Activated CD4-positive, alpha-beta T cell treated with anti-CD3 and anti-CD28 coated beads for 36 hours (primary cell): ENCODE measurements around the gene POTEG. TPM values are rescaled to one million over a fixed set of nuclear protein-coding genes. Genes with fewer than 3 reads are reported as not detected.
"Not testable (repeated sequence)": the region's sequence is repeated elsewhere in the genome, so short reads cannot be mapped to it uniquely, and the experiment has no call there.

Experiments
- ATAC-seq: fragments of 200-7000 bp; cut with Tn5 transposase; one replicate; pipeline ENCODE4 v1.10.0; 2021; ENCODE audit warnings: mild to moderate bottlenecking, moderate library complexity
- CTCF ChIA-PET: fragments of 350-600 bp; sonication (Branson Sonifier 250); formaldehyde crosslinking; loops from one replicate; lab custom pipeline; 2021; ENCODE audit warnings: antibody characterized with exemption; lab: Charles Lee
- POLR2A ChIA-PET: fragments of 350-600 bp; sonication (Branson Sonifier 250); formaldehyde crosslinking; loops from one replicate; lab custom pipeline; 2021; ENCODE audit warnings: antibody characterized with exemption, inconsistent platforms; lab: Charles Lee
- DNase-seq: peaks from one replicate; pipeline ENCODE4 v3.0.0-alpha.2; 2020
- H3K27ac Mint-ChIP-seq: one replicate; pipeline ENCODE4 v1.8.0; 2021; ENCODE audit warnings: mixed read lengths
- H3K27me3 Mint-ChIP-seq: one replicate; pipeline ENCODE4 v1.8.0; 2021; ENCODE audit warnings: mixed read lengths
- H3K36me3 Mint-ChIP-seq: one replicate; pipeline ENCODE4 v1.8.0; 2021; ENCODE audit warnings: low read depth, mixed read lengths
- H3K4me1 Mint-ChIP-seq: one replicate; pipeline ENCODE4 v1.8.0; 2021; ENCODE audit warnings: mixed read lengths
- H3K4me3 Mint-ChIP-seq: one replicate; pipeline ENCODE4 v1.8.0; 2021; ENCODE audit warnings: mild to moderate bottlenecking, moderate library complexity, mixed read lengths
- H3K9me3 Mint-ChIP-seq: one replicate; pipeline ENCODE4 v1.8.0; 2021; ENCODE audit warnings: low read depth, mixed read lengths
- intact Hi-C, 2 experiments: fragments of 100-400 bp; cut with DNase I in 1 of 2; cut with micrococcal nuclease in 1 of 2; formaldehyde crosslinking; loops; one replicate each; pipeline versions ENCODE4 v1.14.2 to v1.15.1; 2022 to 2024; cut with DNase I, micrococcal nuclease
- total RNA-seq, 2 experiments: library from RNA; stranded (reverse); gene quantifications; one replicate each; pipeline ENCODE4 v1.2.3, GENCODE V29; 2021

POTEG gene
- total RNA-seq, 2 experiments from 2014 or later: not detected

DNA sequence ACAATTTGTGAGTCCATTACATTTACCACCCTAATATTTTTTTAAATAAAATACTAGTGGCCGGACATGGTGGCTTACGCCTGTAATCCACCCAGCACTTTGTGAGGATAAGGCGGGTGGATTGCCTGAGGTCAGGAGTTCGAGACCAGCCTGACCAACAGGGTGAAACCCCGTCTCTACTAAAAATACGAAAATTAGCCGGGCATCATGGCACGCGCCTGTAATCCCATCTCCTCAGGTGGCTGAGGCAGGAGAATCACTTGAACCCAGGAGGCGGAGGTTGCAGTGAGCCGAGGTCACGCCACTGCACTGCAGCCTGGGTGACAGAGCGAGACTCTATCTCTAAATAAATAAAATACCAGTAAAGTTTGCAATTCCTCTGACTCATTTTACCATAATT lies 25.6 kb downstream of the POTEG start:
- CTCF ChIA-PET, H3K27me3 Mint-ChIP-seq, H3K4me3 Mint-ChIP-seq, H3K27ac Mint-ChIP-seq, POLR2A ChIA-PET, intact Hi-C loops, DNase-seq, ATAC-seq, H3K4me1 Mint-ChIP-seq, H3K36me3 Mint-ChIP-seq, H3K9me3 Mint-ChIP-seq: not testable (repeated sequence)

DNA sequence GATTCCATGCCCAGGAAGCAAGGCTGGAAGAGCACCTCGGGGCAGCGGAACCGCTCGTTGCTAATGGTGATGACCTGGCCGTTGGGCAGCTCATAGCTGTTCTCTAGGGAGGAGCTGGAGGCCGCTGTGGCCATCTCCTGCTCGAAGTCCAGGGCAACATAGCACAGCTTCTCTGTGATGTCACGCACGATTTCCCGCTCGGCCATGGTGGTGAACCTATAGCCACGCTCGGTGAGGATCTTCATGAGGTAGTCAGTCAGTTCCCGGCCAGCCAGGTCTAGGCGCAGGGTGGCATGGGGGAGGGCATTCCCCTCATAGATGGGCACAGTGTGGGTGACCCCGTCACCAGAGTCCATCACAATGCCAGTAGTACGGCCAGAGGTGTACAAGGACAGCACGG lies 32.0 kb downstream of the POTEG start:
- H3K4me1 Mint-ChIP-seq, DNase-seq, H3K36me3 Mint-ChIP-seq, CTCF ChIA-PET, H3K9me3 Mint-ChIP-seq, ATAC-seq, H3K4me3 Mint-ChIP-seq, H3K27me3 Mint-ChIP-seq, POLR2A ChIA-PET, intact Hi-C loops, H3K27ac Mint-ChIP-seq: not testable (repeated sequence)

DNA sequence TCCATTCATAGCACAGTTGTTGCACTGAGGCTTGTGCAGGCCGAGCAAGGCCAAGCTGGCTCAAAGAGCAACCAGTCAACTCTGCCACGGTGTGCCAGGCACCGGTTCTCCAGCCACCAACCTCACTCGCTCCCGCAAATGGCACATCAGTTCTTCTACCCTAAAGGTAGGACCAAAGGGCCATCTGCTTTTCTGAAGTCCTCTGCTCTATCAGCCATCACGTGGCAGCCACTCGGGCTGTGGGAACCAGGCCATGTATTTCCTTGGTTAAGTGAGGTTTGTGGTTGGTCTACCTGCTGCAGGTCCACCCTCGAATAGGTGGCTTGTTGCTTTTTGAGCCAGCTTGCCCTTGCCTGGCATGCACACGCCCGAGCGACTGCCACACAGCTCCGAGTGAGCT lies 39.4 kb downstream of the POTEG start:
- H3K4me1 Mint-ChIP-seq, H3K27me3 Mint-ChIP-seq, H3K4me3 Mint-ChIP-seq, H3K9me3 Mint-ChIP-seq, H3K36me3 Mint-ChIP-seq, intact Hi-C loops, H3K27ac Mint-ChIP-seq, POLR2A ChIA-PET, CTCF ChIA-PET, DNase-seq, ATAC-seq: not testable (repeated sequence)

DNA sequence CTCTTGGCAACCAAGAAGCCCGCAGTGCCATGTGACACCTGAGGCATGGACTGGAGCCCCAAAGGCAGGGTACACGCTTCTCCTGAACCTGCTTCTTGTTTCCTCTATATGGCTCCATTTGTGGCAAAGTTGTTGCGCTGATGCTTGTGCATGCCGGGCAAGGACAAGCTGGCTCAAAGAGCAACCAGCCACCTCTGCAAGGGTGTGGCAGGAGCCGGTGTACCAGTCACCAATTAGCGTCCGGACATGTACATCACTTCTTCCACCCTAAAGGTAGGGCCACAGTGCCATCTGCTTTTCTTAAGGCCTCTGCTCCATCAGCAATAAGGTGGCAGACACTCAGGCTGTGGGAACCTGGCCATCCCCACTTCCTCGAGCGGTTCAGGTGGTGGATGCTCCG lies 43.9 kb downstream of the POTEG start:
- H3K27ac Mint-ChIP-seq, POLR2A ChIA-PET, intact Hi-C loops, ATAC-seq, H3K4me1 Mint-ChIP-seq, H3K4me3 Mint-ChIP-seq, H3K36me3 Mint-ChIP-seq, H3K27me3 Mint-ChIP-seq, CTCF ChIA-PET, DNase-seq, H3K9me3 Mint-ChIP-seq: not testable (repeated sequence)

DNA sequence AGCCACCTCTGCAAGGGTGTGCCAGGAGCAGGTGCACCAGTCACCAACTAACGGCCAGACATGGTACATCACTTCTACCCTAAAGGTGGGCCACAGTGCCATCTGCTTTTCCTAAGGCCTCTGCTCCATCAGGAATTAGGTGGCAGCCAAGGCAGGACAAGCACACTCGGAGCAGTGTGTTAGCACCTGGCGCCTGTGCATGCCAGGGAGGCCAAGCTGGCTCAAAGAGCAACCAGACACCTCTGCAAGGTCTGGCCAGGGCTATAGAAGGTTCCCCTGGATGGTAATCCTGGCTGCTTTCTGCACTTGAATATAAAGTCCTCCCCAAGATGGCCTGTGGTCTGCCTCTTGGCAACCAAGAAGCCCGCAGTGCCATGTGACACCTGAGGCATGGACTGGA lies 45.4 kb downstream of the POTEG start:
- H3K4me3 Mint-ChIP-seq, intact Hi-C loops, H3K27me3 Mint-ChIP-seq, H3K36me3 Mint-ChIP-seq, DNase-seq, H3K9me3 Mint-ChIP-seq, H3K27ac Mint-ChIP-seq, ATAC-seq, CTCF ChIA-PET, H3K4me1 Mint-ChIP-seq, POLR2A ChIA-PET: not testable (repeated sequence)

DNA sequence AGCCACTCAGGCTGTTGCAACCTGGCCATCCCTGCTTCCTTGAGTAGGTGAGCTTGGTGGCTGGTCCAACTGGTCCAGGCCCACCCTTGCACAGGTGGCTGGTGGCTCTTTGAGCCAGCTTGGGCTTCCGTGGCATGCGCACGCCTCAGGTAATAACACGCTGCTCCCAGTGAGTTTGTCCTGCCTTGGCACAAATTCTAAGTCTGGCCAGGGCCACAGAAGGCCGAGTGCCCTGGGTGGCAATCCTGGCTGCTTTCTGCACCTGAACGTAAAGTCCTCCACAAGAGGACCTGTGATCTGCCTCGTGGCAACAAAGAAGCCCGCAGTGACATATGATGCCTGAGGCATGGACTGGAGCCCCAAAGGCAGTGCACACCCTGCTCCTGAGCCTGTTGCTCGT lies 47.1 kb downstream of the POTEG start:
- H3K9me3 Mint-ChIP-seq, ATAC-seq, H3K4me3 Mint-ChIP-seq, H3K27me3 Mint-ChIP-seq, H3K4me1 Mint-ChIP-seq, intact Hi-C loops, DNase-seq, H3K27ac Mint-ChIP-seq, CTCF ChIA-PET, POLR2A ChIA-PET, H3K36me3 Mint-ChIP-seq: not testable (repeated sequence)

DNA sequence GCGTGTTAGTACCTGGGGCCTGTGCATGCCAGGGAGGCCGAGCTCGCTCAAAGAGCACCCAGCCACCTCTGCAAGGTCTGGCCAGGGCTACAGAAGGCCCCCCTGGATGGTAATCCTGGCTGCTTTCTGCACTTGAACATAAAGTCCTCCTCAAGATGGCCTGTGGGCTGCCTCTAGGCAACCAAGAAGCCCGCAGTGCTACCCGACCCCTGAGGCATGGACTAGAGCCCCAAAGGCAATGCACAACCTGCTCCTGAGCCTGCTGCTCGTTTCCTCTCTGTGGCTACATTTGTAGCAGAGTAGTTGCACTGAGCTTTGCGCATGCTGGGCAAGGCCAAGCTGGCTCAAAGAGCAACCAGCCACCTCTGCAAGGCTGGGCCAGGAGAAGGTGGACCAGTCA lies 47.8 kb downstream of the POTEG start:
- intact Hi-C loops: not testable (repeated sequence)

DNA sequence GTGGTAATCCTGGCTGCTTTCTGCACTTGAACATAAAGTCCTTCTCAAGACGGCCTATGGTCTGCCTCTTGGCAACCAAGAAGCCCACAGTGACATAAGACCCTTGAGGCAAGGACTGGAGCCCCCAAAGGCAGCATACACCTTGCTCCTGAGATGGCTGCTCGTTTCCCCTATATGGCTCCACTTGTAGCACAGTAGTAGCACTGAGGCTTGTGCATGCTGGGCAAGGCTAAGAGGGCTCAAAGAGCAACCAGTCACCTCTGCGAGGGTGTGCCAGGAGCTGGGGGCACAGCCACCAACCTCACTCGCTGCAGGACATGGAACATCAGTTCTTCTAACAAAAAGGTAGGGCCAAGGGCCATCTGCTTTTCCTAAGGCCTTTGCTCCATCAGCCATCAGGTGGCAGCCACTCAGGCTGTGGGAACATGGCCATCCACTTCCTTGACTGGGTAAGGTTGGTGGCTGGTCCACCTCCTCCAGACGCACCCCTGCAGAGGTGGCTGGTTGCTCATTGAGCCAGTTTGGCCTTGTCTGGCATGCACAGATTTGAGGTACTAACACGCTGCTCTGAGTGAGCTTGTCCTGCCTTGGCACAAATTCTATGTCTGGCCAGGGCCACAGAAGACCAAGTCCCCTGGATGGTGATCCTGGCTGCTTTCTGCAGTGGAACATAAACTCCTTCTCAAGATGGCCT lies 49.9 kb downstream of the POTEG start:
- H3K4me3 Mint-ChIP-seq, H3K9me3 Mint-ChIP-seq, H3K27me3 Mint-ChIP-seq, intact Hi-C loops, POLR2A ChIA-PET, H3K4me1 Mint-ChIP-seq, ATAC-seq, H3K36me3 Mint-ChIP-seq, CTCF ChIA-PET, H3K27ac Mint-ChIP-seq, DNase-seq: not testable (repeated sequence)

More for the DNA sequence above, 47.8 kb downstream of the POTEG start:
- ATAC-seq, H3K4me1 Mint-ChIP-seq, DNase-seq, H3K4me3 Mint-ChIP-seq, H3K27me3 Mint-ChIP-seq, POLR2A ChIA-PET, H3K27ac Mint-ChIP-seq, H3K36me3 Mint-ChIP-seq, H3K9me3 Mint-ChIP-seq, CTCF ChIA-PET: not testable (repeated sequence)

DNA sequence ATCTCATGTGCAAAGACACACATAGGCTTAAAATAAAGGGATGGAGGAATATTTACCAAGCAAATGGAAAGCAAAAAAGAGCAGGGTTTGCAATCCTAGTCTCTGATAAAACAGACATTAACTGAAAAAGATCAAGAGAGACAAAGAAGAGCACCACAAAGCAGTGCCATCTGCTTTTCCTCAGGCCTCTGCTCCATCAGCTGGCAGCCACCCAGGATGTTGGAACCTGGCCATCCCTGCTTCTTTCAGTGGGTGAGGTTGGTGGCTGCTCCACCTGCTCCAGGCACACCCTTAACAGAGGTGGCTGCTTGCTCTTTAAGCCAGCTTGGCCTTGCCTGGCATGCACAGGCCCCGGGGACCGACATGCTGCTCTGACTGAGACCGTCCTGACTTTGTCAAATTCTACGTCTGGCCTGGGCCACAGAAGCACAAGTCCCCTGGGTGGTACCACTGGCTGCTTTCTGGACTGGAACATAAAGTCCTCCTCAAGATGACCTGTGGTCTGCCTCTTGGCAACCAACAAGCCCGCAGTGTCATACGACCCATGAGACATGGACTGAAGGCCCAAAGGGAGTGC lies 51.0 kb downstream of the POTEG start:
- H3K27me3 Mint-ChIP-seq, H3K27ac Mint-ChIP-seq, H3K4me3 Mint-ChIP-seq, intact Hi-C loops, POLR2A ChIA-PET, H3K4me1 Mint-ChIP-seq, H3K36me3 Mint-ChIP-seq, ATAC-seq, CTCF ChIA-PET, DNase-seq, H3K9me3 Mint-ChIP-seq: not testable (repeated sequence)

DNA sequence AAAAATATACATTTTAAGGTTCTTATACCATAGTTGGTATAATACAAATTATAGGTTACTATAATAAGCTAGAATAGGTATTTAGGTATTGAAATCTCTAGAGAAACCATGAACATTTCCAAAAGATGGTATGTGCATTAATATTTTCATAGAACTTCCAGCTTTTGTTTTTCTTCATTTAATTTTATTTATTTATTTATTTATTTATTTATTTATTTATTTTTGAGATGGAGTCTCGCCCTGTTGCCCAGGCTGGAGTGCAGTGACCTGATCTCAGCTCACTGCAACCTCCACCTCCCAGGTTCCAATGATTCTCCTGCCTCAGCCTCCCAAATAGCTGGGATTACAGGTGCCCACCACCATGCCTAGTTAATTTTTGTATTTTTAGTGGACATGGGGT lies 54.0 kb downstream of the POTEG start:
- H3K4me1 Mint-ChIP-seq, H3K4me3 Mint-ChIP-seq, DNase-seq, POLR2A ChIA-PET, CTCF ChIA-PET, H3K9me3 Mint-ChIP-seq, intact Hi-C loops, H3K36me3 Mint-ChIP-seq, H3K27me3 Mint-ChIP-seq, ATAC-seq, H3K27ac Mint-ChIP-seq: not testable (repeated sequence)

DNA sequence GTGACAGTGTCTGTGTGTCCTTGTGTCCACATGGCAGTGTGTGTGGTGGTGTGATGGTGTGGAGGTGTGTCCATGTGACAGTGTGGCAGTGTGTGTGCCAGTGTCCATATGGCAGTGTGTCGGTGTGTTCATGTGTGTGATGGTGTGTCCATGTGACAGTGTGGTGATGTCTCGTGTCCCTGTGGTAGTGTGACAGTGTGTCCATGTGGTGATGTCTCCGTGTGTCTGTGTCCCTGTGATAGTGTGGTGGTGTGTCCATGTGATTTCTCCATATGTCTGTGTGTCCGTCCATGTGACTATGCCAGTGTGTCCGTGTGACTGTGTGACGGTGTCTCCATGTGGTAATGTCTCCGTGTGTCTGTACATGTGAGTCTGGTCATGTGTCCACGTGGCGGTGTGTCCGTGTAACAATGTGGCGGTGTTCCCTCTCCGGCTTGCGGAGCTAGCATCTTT lies 59.7 kb downstream of the POTEG start:
- intact Hi-C loops, H3K9me3 Mint-ChIP-seq, H3K27me3 Mint-ChIP-seq, ATAC-seq, H3K36me3 Mint-ChIP-seq, CTCF ChIA-PET, H3K27ac Mint-ChIP-seq, DNase-seq, POLR2A ChIA-PET, H3K4me1 Mint-ChIP-seq, H3K4me3 Mint-ChIP-seq: not testable (repeated sequence)

DNA sequence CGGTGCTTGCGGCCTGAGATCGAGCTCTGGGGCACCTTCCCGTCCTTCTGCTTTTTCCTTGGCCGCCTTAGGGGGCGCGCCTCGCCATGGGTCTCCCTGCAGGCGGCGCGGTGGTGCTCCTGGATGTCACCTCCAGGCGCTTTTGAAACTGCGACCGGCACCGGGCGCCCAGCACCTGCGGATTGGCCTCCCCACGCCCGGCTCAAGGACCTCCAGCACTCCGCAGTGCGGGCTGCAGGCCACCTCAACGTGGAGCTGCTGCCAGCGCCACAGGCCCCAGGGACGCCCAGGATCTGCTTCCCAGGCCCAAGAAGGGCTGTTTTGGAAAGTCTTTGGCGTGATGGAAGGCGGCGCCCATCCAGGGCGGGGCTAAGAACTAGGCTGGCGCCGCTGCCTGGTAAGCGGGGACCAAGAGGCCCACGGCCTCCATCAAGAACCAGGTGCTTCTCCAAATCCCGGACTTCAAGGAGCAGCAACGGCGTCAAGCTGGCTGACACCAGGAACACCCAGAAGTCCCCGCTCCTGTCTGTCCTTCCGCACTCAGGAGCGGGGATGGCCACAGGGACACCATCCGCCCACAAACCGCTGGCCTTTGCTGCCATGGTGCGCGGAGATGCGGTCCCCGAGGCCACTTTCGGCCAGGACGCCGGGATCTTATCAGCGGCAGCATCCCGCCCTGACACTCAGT lies 61.2 kb downstream of the POTEG start:
- H3K27me3 Mint-ChIP-seq: not testable (repeated sequence)

More for the DNA sequence above, 61.2 kb downstream of the POTEG start:
- H3K4me1 Mint-ChIP-seq, POLR2A ChIA-PET, H3K4me3 Mint-ChIP-seq, intact Hi-C loops, H3K9me3 Mint-ChIP-seq, H3K27ac Mint-ChIP-seq, H3K36me3 Mint-ChIP-seq, ATAC-seq, DNase-seq, CTCF ChIA-PET: not testable (repeated sequence)
